Anterior cingulate cortex (tissue), 58 donors: ENCODE data around the gene LBR.

Experiments used
- DNase-seq, 58 donors: peaks; one replicate each; lab custom pipeline; 2025; lab: John Stamatoyannopoulos, UW

LBR gene

DNA sequence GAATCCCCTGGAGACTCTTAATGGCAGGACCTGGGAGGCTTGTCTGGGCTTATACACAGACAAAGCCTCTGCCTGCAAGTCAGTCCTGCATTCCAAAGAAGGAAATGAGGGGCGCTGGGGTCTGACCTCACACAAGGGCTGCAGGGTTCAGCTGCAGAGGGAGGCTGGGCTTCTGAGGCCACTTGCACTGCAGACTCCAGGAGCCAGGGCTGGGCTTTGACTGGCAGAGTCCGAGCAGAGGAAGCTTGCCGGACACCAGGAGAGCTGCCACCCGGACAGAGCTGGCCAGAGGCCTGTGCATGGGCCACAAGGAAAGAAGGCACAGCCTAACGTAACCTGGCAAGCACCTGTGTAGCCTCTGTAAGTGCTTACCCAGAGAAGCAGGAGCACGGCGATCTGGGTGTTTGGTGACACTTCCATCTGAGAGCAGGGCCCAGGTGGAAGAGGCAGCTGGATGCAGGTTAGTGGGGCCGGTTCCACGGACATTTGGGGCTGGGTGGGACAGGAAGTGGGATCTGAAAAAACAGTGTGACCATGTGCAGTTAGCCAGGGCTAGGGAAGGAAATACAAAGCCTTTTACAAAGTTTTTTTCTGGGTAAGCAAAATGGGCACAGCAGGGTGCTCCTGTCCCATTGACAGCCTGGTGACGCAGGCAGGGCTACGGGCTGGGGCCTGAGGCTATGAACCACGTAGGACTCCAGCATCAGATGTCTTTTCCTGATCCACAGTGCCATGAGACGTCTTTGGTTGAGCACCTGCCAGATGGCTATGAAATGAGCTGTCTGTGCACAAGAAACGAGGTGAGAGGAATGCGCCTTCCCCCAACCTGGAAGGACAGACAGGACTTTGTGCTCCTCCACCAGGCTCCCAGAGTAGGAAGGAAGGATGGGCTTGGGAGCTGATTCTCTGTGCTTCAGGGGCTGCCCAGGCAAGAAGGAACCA, 37.3 kb upstream of the LBR start:
- DNase-seq: no peak

DNA sequence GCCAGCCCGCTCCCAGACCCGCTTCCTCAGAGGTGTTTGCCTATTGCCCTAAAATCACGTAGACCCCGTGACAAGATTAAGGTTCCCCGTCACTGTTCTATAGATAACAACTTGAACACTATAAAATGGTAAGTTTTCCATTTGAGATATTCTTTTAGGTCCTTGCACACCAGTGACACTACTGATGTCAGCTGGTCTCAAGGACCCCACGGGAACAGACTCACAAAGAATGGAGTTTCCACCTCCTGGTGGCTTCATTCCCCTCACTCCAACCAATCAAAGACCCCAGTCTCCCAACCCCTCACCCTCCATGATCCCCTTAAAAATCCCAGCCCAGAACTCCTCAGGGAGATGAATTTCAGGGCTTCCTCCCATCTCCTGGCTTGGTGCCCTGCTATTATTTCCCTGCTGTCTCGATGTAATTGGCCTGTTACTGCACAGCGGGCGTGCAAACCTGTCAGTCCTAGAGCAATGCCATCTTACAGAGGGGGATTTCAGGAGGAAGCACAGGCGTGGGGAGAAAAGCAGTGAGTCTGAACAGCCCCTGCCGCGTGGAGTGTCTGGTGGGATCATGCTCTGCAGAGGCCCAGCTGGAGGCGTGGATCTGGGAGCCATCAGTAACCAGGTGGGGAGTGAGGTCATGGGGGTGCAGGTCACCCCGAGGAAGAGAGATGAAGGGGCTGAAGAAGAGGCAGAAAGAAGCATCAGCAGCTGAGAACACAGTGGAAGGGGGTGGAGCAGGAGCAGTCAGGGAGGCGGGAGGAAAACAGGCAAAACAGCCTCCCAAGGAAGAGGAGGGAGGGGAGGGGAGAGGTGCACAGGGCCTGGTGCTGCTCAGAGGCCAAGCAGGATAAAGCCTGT, 35.1 kb upstream of the LBR start:
- no peak for DNase-seq

- no peak for DNase-seq
Measured at GRCh38 chr1:225462429-225462713, 34.5 kb upstream of the LBR start.

- no peak for DNase-seq
Measured at GRCh38 chr1:225461533-225462428, 33.9 kb upstream of the LBR start.

DNA sequence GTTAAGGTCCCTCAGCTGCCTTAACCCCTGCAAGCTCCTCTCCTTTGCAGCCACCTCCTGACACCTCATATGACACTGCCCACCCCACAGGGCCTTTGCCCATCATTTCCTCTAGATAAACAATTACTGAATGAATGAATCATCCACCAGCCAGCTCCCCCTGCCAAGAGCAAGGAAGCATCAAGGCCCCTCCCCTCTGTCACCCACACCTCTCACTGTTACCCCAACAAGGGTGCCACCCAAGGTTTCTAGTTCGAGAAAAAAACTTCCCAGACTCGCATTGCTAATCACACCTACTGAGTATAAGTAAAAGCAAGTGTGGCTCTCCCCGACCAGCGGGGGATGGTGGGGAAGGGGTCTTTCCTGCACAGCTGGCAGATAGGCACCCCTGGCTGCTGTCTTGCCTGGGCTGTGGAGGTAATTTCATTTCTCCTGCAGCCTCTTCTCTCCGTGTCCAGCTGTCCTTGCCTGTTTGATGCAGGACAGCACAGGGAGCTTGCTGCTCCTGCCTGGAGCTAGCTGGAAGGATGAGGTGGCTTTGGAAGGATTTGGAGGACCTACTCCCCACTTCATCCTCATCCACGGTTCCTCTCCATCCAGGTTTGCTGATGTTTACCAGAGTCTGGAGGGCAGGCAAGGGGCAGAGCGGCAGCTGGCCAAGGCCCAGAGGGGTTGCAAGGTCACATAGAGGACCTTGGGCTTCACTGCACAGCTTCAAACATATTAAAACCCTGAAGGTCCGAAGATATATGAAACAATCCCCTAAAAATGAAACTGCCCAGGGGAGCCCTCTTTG, 33.1 kb upstream of the LBR start:
- no peak for DNase-seq

GRCh38 chr1:225460021-225460736, 32.3 kb upstream of the LBR start:
- DNase-seq: no peak

- DNase-seq: no peak
Measured at GRCh38 chr1:225458222-225458631, 30.4 kb upstream of the LBR start.

- DNase-seq: peak in 7 of 58 donors; percentile 8 to 58 (median 22)
Measured at GRCh38 chr1:225454733-225455132, 26.9 kb upstream of the LBR start.

- DNase-seq: no peak
Measured at GRCh38 chr1:225453797-225454648, 26.2 kb upstream of the LBR start.

DNA sequence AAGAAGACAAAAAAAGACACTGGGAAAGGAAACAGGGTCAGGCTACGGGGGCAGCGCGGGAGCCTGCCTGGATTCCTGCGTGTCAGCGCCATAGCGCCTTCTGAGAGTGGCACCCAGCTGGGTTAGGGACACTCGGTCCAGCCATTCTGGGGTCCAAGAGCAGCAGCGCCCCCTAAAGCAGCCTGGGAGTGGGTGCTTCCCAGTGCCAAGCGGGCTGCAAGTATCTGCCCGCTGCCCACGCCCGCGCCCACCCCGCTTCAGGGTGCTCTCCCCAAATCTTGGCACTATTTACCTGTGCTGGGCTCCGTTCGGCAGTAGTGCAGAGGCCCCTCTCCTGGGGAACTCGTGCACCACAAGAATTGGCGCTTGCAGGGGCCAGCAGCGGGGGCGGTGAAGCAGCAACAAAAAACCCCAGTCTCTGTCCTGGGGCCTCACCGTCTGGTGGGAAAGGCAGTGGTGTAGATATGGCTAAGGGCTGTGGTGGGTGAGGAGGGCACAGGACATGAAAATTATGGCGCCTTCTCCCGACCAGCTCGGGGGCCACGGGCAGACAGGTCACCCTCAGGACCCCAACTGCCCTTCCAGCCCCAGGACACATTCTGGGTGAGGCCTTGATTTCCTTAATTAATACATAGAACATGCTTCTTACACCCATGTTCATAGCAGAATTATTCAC, 24.1 kb upstream of the LBR start:
- DNase-seq: no peak

- DNase-seq: no peak
Measured at GRCh38 chr1:225451340-225451739, 23.5 kb upstream of the LBR start.

GRCh38 chr1:225450491-225451191, 22.8 kb upstream of the LBR start:
- no peak for DNase-seq

DNA sequence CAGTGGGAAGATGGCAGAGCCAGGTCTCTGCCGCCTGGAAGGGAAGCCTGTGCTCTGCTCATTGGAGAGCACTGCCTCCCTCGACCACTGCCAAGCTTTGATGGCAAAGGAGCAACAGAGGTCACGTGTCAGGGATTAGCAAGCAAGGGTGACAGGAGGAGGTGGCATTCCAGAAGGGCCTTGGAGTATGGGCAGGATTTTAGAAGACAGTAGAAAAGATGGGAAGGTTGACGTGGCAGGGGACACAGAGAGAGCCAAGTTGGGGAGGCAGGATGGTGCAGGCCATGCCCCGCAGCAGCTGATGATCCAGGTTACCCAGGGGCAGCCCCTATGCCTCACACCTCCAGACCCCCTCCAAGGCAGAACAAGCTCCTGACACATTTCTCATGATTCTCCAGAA, 21.9 kb upstream of the LBR start:
- no peak for DNase-seq

- DNase-seq: no peak
Measured at GRCh38 chr1:225449261-225449660, 21.4 kb upstream of the LBR start.

DNA sequence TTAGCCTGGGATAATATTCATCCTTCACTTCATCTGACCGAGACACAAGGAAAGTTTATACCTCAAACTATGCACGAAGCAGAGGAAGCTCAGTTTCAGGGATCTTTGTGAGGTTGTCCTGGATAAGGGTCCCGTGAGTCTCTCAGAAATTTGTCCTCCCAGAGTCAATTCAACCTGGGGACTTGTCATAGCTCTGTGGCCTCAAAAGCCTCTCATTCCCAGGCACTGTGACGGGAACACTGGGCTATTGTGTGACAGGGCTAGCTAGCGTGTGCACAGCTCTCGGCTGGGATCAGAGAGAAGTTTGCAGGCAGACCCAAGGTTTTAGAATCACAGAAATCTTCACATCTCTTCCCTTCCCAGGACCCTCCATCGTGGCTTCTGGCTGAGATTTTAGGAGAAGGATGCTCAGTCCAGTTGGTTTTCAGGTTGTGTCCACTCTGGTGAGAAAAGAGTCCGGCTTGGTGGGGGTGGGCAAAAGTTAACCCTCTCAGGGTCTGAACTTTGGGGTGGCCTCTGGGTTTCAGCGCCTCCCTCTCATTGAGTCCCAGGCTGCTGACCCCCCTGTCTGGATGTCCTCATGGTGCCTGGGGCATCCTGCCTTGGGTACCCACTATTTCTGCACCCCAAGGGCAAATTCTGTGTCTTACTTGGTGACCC, 20.4 kb upstream of the LBR start:
- peak in 30 of 58 donors; percentile 9 to 75 (median 40) for DNase-seq

DNA sequence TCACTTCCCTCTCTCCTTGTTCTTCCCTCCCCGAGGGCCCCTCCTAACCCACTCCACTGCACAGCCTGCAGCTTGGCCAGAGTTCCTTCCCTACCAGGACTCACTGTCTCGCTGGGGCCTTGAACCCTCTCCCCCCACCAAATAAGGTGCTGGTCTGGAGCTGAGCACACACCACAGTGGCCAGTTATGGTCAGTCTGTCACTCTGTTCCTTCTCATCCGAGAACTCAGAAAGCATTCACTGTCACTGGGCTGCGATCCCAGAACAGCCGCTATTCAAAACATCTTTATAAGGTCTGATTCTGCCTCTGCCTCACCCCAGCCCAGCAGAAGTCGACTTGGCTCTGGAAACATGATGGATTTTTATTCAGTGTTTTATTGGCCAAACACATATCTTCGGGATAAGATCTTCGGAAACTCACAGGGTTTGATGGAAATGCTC, 19.8 kb upstream of the LBR start:
- DNase-seq: peak in 39 of 58 donors; percentile 12 to 79 (median 43)
